ENCODE results near the gene NXNL1. TPM values are rescaled to one million over a fixed set of nuclear protein-coding genes. Genes with fewer than 3 reads are reported as not detected.

The NXNL1 gene
- total and polyA plus RNA-seq, 2 of the 13 experiments (the other 11 are each of a cell fraction or from before 2014, with no cell fraction given), result not detected

DNA sequence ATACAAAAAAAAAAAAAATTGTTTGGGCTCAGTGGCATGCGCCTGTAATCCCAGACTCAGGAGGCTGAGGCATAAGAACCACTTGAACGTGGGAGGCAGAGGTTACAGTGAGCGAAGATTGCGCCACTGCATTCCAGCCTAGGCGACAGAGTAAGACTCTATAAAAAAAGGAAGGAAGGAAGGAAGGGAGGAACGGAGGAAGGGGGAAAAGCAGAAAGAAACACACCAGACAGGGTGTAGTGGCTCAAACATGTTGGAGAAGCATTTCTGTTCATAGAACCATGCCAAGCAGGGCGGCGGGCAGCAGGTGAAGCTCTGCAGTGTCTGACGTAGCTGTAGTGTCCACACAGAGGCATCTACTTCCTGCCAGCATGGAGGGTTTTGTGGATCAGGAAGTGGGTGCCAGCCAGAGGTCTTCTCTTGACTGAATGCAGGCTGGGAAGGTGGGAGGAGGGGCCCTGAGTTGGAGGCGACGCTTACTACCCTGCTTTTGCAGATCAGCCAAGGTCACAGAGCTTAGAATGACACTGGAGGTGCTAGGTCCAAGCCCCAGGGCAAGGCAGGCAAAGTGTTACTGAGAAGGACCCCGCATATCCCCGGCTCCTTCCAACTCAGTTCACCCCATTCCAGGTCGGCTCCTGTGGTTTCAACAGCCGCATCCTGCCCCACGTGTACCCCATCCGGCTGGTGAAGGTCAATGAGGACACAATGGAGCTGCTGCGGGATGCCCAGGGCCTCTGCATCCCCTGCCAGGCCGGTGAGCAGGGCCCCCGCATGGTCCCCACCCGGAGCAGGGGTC lies 39.1 kb upstream of the NXNL1 start (continued):
- TF ChIP-seq, protein P1, sequence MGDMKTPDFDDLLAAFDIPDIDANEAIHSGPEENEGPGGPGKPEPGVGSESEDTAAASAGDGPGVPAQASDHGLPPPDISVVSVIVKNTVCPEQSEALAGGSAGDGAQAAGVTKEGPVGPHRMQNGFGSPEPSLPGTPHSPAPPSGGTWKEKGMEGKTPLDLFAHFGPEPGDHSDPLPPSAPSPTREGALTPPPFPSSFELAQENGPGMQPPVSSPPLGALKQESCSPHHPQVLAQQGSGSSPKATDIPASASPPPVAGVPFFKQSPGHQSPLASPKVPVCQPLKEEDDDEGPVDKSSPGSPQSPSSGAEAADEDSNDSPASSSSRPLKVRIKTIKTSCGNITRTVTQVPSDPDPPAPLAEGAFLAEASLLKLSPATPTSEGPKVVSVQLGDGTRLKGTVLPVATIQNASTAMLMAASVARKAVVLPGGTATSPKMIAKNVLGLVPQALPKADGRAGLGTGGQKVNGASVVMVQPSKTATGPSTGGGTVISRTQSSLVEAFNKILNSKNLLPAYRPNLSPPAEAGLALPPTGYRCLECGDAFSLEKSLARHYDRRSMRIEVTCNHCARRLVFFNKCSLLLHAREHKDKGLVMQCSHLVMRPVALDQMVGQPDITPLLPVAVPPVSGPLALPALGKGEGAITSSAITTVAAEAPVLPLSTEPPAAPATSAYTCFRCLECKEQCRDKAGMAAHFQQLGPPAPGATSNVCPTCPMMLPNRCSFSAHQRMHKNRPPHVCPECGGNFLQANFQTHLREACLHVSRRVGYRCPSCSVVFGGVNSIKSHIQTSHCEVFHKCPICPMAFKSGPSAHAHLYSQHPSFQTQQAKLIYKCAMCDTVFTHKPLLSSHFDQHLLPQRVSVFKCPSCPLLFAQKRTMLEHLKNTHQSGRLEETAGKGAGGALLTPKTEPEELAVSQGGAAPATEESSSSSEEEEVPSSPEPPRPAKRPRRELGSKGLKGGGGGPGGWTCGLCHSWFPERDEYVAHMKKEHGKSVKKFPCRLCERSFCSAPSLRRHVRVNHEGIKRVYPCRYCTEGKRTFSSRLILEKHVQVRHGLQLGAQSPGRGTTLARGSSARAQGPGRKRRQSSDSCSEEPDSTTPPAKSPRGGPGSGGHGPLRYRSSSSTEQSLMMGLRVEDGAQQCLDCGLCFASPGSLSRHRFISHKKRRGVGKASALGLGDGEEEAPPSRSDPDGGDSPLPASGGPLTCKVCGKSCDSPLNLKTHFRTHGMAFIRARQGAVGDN (CRISPR knock-in tag; IDR thresholded peaks at IDR 0.05), result peak; percentile 47
- no peak for TF ChIP-seq ZNF7 (CRISPR knock-in tag; IDR thresholded peaks at IDR 0.05)
- TF ChIP-seq, protein P2, sequence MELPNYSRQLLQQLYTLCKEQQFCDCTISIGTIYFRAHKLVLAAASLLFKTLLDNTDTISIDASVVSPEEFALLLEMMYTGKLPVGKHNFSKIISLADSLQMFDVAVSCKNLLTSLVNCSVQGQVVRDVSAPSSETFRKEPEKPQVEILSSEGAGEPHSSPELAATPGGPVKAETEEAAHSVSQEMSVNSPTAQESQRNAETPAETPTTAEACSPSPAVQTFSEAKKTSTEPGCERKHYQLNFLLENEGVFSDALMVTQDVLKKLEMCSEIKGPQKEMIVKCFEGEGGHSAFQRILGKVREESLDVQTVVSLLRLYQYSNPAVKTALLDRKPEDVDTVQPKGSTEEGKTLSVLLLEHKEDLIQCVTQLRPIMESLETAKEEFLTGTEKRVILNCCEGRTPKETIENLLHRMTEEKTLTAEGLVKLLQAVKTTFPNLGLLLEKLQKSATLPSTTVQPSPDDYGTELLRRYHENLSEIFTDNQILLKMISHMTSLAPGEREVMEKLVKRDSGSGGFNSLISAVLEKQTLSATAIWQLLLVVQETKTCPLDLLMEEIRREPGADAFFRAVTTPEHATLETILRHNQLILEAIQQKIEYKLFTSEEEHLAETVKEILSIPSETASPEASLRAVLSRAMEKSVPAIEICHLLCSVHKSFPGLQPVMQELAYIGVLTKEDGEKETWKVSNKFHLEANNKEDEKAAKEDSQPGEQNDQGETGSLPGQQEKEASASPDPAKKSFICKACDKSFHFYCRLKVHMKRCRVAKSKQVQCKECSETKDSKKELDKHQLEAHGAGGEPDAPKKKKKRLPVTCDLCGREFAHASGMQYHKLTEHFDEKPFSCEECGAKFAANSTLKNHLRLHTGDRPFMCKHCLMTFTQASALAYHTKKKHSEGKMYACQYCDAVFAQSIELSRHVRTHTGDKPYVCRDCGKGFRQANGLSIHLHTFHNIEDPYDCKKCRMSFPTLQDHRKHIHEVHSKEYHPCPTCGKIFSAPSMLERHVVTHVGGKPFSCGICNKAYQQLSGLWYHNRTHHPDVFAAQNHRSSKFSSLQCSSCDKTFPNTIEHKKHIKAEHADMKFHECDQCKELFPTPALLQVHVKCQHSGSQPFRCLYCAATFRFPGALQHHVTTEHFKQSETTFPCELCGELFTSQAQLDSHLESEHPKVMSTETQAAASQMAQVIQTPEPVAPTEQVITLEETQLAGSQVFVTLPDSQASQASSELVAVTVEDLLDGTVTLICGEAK (IDR thresholded peaks at IDR 0.05), result no peak
- TF ChIP-seq, protein P2 (CRISPR knock-in tag; IDR thresholded peaks at IDR 0.05), result no peak
- no peak for TF ChIP-seq BHLHE40 (IDR thresholded peaks at IDR 0.05; ENCODE audit: low read length)
- TF ChIP-seq AGO1 (IDR thresholded peaks at IDR 0.05; ENCODE audit: low read depth, low read length, poor library complexity, severe bottlenecking), result peak; percentile 69
- no peak for TF ChIP-seq HNRNPLL (IDR thresholded peaks at IDR 0.05; ENCODE audit: low read depth, low read length, poor library complexity, severe bottlenecking)
- peak; percentile 85 for TF ChIP-seq ZBTB38 (CRISPR knock-in tag; IDR thresholded peaks at IDR 0.05)
- TF ChIP-seq ELF1 (CRISPR knock-in tag; IDR thresholded peaks at IDR 0.05), result peak; percentile 60
- TF ChIP-seq, protein P3, sequence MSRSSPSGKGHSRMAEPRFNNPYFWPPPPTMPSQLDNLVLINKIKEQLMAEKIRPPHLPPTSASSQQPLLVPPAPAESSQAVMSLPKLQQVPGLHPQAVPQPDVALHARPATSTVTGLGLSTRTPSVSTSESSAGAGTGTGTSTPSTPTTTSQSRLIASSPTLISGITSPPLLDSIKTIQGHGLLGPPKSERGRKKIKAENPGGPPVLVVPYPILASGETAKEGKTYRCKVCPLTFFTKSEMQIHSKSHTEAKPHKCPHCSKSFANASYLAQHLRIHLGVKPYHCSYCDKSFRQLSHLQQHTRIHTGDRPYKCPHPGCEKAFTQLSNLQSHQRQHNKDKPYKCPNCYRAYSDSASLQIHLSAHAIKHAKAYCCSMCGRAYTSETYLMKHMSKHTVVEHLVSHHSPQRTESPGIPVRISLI (CRISPR knock-in tag; IDR thresholded peaks at IDR 0.05; ENCODE audit: borderline replicate concordance), result no peak
- no peak for TF ChIP-seq SMAD3 (CRISPR knock-in tag; IDR thresholded peaks at IDR 0.05)
- no peak for TF ChIP-seq GMEB2 (CRISPR knock-in tag; IDR thresholded peaks at IDR 0.05; ENCODE audit: low read depth)

Measured in HepG2 (cell line).